ENCODE results near the gene SRGAP2B. TPM values are rescaled to one million over a fixed set of nuclear protein-coding genes. Genes with fewer than 3 reads are reported as not detected.
"Not testable (repeated sequence)": the region's sequence is repeated elsewhere in the genome, so short reads cannot be mapped to it uniquely, and the experiment has no call there.

Gene SRGAP2B
- total RNA-seq, 1 donor from 2014 or later: 25.8 TPM

DNA sequence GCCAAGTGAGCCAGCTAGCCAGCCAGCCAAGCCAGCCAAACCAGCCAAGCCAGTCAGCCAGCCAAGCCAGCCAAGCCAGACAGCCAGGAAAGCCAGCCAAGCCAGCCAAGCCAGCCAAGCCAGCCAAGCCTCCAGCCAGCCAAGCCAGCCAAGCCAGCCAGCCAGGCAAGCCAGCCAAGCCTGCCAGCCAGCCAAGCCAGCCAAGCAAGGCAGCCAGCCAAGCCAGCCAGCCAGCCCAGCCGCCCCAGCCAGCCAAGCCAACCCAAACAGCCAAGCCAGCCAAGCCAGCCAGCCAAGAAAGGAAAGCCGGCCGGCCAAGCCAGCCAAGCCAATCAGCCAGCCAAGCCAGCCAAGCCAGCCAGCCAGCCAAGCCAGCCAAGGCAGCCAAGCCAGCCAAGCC lies 236.5 kb downstream of the SRGAP2B start:
- not testable (repeated sequence) for H3K4me1 Mint-ChIP-seq; H3K9me3 Mint-ChIP-seq; H3K36me3 Mint-ChIP-seq; H3K27me3 Mint-ChIP-seq (ENCODE audit: low read depth); H3K27ac Mint-ChIP-seq; DNase-seq (ENCODE audit: low spot score in 2 of 2, unreplicated experiment in 2 of 2); H3K4me3 Mint-ChIP-seq

Other genes with a start within 250 kb of the SRGAP2B start
- gene FAM72D, start 646 bp upstream of the SRGAP2B start, total RNA-seq: 0.88 to 1.5 TPM (median 1.1 TPM) in 3 replicates
- gene PPIAL4D, start 146.8 kb upstream of the SRGAP2B start, total RNA-seq: not detected in 3 replicates